ENCODE data around the gene METTL24. TPM values are rescaled to one million over a fixed set of nuclear protein-coding genes. Genes with fewer than 3 reads are reported as not detected.

The METTL24 gene
- total RNA-seq, 1 experiment from 2014 or later, result 0.61 TPM

- TF ChIP-seq CTCF (conservative IDR thresholded peaks at IDR 0.05), result no peak
- Histone ChIP-seq H3K4me1 (ENCODE audit: insufficient read depth, low read length) (peaks cover 7% of the 10 kb centered on the region; the same call in 1 of the 2 replicates), H3K79me1 (ENCODE audit: insufficient read depth, low read depth, low read length, poor library complexity, severe bottlenecking) (no peaks in the 10 kb centered on the region), H3K9me3 (ENCODE audit: control insufficient read depth, low read depth, low read length) (no peaks in the 10 kb centered on the region), H4K5ac (ENCODE audit: insufficient read length, low read depth, low read length) (no peak overlapping the region), H2AK5ac (ENCODE audit: insufficient read length, low read length) (no peak overlapping the region), H3T11ph (ENCODE audit: low read length) (no peak overlapping the region), H4K20me1 (ENCODE audit: control insufficient read depth, insufficient read depth, insufficient read length) (no peaks in the 10 kb centered on the region), H3K18ac (ENCODE audit: insufficient read length, low read depth, low read length) (no peak overlapping the region), H2BK12ac (ENCODE audit: insufficient read length, low read depth, low read length) (no peak overlapping the region), H3K56ac (ENCODE audit: insufficient read length, low read depth, low read length) (no peak overlapping the region), H3K9ac (ENCODE audit: extremely low read depth, insufficient read length, low read length) (no peak overlapping the region), H2BK5ac (ENCODE audit: insufficient read length, low read length) (no peak overlapping the region), H3K23me2 (ENCODE audit: insufficient read length, low read depth, low read length, poor library complexity, severe bottlenecking) (peaks cover 2% of the 10 kb centered on the region), H3K4me2 (ENCODE audit: insufficient read depth, insufficient read length, low read length) (no peak overlapping the region), H3K79me2 (ENCODE audit: insufficient read depth, low read length) (no peaks in the 10 kb centered on the region), H2AFZ (ENCODE audit: low read length) (no peak overlapping the region), H3K27ac (ENCODE audit: insufficient read length, low read depth, low read length) (no peak overlapping the region), H4K91ac (ENCODE audit: insufficient read length, low read depth, low read length) (no peak overlapping the region), H3K4ac (ENCODE audit: low read depth, low read length) (no peak overlapping the region), H3K23ac (ENCODE audit: insufficient read length, low read depth, low read length) (no peak overlapping the region), H2BK120ac (ENCODE audit: low read depth, low read length, poor library complexity, severe bottlenecking) (no peak overlapping the region), H3K27me3 (ENCODE audit: insufficient read depth, low read length) (peaks cover 9% of the 10 kb centered on the region; the same call in 1 of the 2 replicates), H4K8ac (replicated peaks; ENCODE audit: insufficient read length, low read depth, low read length) (no peak overlapping the region), H3K14ac (ENCODE audit: insufficient read depth, low read length) (no peak overlapping the region), H2BK15ac (ENCODE audit: low read depth, low read length) (no peak overlapping the region), H2BK20ac (ENCODE audit: low read depth, low read length, poor library complexity, severe bottlenecking) (no peak overlapping the region)
- no CpG with 5 or more reads among the region's 7 CpGs for WGBS (ENCODE audit: extremely low coverage, insufficient read length, low lambda C conversion rate)
- H3K4me1 Mint-ChIP-seq, result peaks cover 52 to 58% of the 10 kb centered on the region in 2 experiments
- H3K4me3 Mint-ChIP-seq, result no peak overlapping the region
- H3K27me3 Mint-ChIP-seq (ENCODE audit: low read depth), result peaks cover 25% of the 10 kb centered on the region
- H3K36me3 Mint-ChIP-seq (ENCODE audit: insufficient read depth in 1 of 3, low read depth in 3 of 3), result no peaks in the 10 kb centered on the region
- H3K9me3 Mint-ChIP-seq, result no peaks in the 10 kb centered on the region; a peak in 1 of 5 replicates
- peak overlapping the region in 1 of 3 experiments; percentile 38; a peak in 2 of 7 replicates for H3K27ac Mint-ChIP-seq
- DNase-seq, result no peak
These were observed 5.4 kb downstream of the METTL24 start for GRCh38 chr6:110352563-110353262.

Measured in H9 (cell line).